Muscle of back (tissue), 11 donors: ENCODE results near the gene PPFIA1. TPM values are rescaled to one million over a fixed set of nuclear protein-coding genes. Genes with fewer than 3 reads are reported as not detected.

Experiments
- DNase-seq, 3 donors: peaks; one replicate each; pipeline versions ENCODE4 v3.0.0 to v3.0.0-alpha.2; 2013
- polyA plus RNA-seq, 10 donors: library from polyadenylated mRNA; unstranded; fragments of 120-200 nt; gene quantifications; one replicate each; pipeline ENCODE4 v1.2.1, GENCODE V29; 2013; ENCODE audit not compliant: insufficient read length in 10 of 10

PPFIA1 gene
- polyA plus RNA-seq, 10 donors, result 25.6 to 41.8 (median 32.3) TPM

DNA sequence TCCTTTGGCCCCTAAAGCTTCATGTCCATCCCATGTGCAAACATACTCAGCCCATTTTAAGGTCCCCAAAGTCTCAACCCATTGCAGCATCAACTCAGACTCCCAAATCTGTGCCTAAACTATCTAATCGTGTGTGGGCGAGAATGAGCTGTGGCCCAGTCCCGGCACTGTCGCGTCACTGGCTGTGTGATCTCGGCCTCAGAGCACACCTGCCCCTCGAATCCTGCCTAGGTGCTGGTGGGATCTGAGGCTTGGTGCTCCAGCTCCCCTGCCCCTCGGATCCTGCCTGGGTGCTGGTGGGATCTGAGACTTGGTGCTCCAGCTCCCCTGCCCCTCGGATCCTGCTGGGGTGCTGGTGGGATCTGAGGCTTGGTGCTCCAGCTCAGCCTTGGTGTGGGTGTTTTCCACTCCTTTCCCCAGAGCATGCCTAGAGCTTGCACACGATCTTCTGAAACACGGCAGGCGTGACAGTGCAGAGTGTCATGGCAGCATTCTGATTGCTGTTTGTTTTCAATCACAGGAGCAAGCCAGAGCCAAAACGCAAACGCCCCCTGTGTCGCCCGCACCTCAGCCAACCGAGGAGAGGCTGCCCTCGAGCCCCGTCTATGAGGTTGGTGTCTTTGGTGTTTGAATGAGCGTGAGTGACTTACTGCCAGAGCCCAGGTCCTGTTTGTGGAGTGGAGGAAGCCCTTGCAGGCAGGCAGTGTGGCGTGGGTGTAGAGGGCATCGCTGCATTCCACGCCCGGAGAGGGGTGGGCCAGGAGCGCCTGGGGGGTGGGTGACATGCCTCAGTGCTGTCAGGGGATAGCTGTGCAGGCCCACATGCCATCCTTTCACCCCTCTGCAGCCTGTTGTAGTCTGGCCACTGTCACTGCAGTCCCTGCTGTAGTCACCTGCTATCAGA lies 160.4 kb downstream of the PPFIA1 start:
- DNase-seq, result no peak

DNA sequence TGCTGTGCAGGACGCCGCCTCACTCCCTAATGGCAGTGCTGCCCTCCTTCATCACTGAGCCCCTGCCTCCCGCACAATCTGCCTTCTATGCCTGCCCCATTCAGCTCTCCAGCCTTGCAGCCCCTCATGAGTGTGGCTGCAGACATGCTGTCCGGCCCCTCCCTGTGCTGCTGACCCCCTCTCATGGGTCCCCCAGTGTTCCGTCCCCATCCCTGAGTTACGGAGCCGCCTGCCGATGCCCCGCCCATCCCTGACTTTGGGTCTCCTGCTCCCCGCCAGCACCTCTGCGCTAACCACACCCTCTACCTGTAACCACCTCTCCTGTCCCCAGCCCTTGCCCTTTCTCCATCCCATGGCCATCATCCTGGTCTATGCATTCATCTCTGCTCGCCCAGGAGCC lies 161.1 kb downstream of the PPFIA1 start:
- DNase-seq, result no peak

DNA sequence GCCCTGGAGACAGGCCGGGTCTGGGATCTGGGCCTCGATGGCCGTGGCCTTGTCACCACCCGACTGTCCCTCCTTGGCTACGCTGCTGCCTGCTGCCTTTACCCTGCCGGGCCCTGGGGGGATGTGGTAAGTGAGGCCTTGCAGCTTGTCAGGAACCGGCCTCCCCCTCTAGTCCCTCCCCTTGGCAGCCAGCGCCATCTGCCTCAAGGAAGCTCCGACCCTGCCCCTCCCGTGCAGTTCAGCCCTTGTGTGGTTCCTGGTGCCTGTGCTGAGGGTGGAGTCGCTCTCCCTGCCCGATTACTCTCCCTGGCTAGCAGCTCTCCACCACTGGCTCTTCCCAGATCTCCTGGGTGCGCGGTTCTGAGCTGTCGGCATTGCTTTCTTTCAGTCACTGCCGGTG lies 161.6 kb downstream of the PPFIA1 start:
- no peak for DNase-seq

DNA sequence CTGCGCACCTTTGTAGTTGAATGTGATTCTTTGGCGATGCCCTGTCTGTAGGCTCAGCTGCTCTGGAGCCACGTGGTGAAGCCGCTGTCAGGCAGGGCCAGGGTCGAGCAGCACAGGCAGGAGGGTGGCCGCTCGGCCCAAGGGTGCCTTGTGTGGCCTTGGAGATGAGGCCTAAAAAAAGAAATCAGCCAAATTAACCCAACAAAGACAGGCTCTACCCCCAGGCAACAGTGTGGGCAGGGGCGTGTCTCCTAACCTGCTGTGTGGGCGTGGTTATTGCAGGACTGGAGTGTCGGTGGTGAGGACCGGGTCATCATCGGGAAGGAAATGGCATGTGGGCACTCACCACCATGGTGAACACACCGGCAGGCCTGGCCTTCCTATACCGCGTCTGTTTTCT lies 162.1 kb downstream of the PPFIA1 start:
- no peak for DNase-seq

DNA sequence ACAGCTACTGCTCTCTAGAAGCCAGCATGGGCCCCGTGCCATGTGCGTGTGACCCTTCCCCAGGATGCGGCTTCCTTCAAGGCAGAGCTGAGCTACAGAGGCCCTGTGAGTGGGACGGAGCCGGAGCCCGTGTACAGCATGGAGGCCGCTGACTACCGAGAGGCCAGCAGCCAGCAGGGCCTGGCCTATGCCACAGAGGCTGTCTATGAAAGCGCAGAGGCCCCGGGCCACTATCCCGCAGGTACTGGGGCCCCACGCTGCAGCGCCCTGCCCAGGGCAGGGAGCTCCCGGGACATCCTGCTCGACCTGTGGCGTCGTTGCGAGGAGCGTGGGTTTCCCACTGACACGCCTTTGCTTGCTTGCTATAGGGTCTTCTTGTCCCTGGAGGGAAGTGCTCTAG lies 162.5 kb downstream of the PPFIA1 start:
- DNase-seq, result no peak

DNA sequence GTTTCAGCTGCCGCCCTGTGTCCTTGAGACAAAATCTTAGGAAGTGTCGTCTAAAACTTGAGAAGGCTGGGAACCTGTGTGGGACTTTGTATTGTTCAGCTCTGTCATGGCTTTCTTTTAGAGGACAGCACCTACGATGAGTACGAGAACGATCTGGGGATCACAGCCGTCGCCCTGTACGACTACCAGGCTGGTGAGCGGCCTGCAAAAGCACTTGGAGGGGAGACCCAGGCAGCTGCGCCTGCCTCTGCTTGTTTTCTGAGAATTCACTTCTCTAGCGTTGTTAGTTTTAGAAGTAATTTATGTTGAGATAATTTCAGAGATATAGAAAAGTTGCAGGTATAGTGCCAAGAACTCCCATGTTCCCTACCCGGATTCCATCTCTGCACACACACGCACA lies 163.0 kb downstream of the PPFIA1 start:
- DNase-seq, result no peak

Other genes with a start within 250 kb of the PPFIA1 start
- 10 to 100 TPM in 5 of 10 donors, 1 to 10 TPM in 5; 6.1 to 13.5 (median 9.4) TPM for gene ANO1, start 192.4 kb upstream of the PPFIA1 start, polyA plus RNA-seq
- gene FADD, start 67.4 kb upstream of the PPFIA1 start, polyA plus RNA-seq, result 10 to 100 TPM in 4 of 10 donors, 1 to 10 TPM in 6; 7.0 to 13.9 (median 9.2) TPM
- gene CTTN, start 127.8 kb downstream of the PPFIA1 start, polyA plus RNA-seq, result 100 to 1,000 TPM in 5 of 10 donors, 10 to 100 TPM in 5; 64.9 to 149 (median 101) TPM